GM15510 (cell line): Measurements from ENCODE around the gene VAMP7.

Experiments used
- POLR2A ChIP-seq: IDR thresholded peaks from 3 replicates; pipeline ENCODE4 v1.6.1; 2011; ENCODE audit warnings: borderline replicate concordance; ENCODE audit not compliant: insufficient read length; ENCODE audit errors: extremely low read depth

VAMP7 gene

DNA sequence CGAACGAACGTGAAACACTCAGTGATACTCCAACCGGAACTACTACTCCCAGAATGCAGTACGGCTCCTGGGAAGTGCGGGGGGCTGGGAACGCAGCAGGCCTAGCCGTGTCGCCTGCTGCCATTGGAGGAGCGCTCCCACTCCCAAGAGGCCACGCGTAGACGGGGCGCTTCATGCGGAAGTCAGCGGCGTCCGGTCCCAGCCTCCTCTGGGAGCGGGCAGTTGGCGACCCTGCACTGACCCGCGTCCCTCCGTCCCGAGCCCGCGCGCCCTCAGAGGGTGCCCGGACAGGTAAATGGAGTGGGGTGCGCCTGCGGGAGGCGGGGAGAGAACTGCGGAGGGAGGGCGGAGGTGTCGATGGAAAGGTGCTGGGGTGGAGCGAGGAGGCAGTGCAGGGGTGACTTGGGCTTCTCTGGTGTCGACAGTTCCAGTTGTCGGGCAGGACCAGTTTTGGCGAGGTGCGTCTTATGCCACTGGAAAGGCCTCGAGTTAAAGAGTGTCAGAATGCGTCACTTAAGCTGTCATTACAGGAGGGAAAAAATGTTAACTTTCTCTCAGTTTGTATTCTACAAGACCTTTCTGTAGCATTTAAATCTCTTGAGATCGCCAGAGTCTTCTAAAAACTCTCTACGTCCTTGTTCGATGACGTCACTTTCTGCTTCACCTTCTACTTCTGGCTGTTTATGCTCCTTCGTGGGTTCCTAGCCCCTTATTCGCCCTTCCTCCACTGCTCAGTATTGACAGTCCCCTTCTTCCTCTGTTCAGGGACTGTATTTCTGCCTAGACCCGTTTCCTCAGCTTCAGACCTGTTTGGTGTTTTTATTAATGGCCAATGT is at the start of gene VAMP7:
TSS of gene VAMP7 (plus strand) at position 188 of the 836 bp plus-strand sequence. CDS start 8,122 bp downstream, outside the sequence.
- peak; percentile 78 for TF ChIP-seq POLR2A

- TF ChIP-seq POLR2A: no peak
These were observed 39.9 kb upstream of the VAMP7 start for GRCh38 chrX:155841232-155841631.

DNA sequence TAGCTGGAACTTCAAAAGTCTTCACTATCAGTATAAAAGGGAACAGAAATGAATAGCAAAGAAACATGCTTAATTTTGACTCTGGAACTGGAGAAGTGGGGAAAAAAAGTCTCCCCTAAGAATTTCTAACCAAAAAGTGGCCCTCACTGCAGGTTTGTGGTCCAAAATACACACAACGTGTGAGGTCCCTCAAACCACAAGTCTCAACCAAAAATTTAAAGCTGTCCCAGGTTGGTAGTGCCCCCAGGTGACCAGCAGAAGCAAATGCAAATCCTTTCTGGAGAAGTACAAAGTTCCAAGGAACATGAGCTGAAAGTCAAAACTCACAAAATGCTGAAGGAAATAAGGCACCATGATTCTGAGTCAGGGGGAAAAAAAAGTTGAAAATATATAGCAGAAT is 23.6 kb upstream of the VAMP7 start:
- no peak for TF ChIP-seq POLR2A

GRCh38 chrX:155864655-155865054 is 16.5 kb upstream of the VAMP7 start:
- no peak for TF ChIP-seq POLR2A

DNA sequence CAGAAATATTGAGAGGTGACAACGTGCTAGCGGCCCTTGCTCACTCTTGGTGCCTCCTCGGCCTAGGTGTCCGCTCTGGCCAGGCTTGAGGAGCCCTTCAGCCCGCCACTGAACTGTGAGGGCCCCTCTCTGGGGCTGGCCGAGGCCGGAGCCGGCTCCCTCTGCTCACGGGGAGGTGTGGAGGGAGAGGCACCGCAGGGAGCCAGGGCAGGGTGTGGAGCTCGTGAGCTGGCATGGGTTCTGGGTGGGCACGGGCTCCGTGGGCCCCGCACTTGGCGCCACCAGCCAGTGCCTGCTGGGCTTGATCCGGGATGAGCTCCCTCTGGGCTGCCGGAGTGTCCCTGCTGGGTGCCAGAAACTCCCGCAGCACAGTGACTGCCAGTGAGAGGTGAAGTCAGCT is 16.0 kb upstream of the VAMP7 start:
- TF ChIP-seq POLR2A: no peak

- no peak for TF ChIP-seq POLR2A
These were observed 13.3 kb upstream of the VAMP7 start for GRCh38 chrX:155867821-155868220.

DNA sequence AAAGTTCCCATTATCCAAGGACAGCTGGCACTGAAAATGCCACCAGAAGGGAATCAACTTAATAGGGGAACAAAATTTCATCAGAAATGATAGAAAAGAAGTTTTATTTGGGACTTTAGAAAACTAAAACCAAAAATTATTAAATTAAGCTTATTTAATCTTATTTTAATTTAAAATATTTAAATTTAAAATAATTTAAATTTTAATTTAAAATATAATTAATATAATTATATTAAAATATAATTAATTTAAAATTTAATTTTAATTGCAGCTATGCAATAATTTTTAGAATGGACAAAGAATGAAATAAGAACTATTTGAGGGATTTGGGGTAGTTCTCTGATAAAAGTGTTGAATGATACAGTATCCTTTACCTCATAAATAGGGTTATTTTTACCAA is 10.2 kb upstream of the VAMP7 start:
- TF ChIP-seq POLR2A: no peak

DNA sequence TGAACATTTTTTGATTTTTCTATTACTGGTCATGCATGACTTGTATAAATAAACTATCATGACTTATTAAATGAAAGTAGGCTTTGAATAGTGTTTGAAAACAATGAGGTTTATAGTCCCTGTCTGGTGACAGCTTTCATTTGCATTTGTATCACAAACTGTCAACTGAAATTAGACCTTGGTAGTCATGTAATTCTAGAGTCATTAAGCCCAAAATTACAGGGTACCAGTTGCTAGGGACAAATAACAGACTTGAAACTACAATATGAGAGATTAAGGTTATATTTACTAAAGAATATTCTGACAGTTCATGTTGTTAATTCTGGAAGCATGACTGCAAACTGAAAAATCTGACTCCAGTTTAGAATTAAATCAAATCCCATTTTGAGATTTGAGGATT is 9.2 kb upstream of the VAMP7 start:
- no peak for TF ChIP-seq POLR2A

GRCh38 chrX:155873188-155873587 is 8.0 kb upstream of the VAMP7 start:
- no peak for TF ChIP-seq POLR2A

- TF ChIP-seq POLR2A: no peak
These were observed 6.4 kb upstream of the VAMP7 start for GRCh38 chrX:155874571-155875244.

DNA sequence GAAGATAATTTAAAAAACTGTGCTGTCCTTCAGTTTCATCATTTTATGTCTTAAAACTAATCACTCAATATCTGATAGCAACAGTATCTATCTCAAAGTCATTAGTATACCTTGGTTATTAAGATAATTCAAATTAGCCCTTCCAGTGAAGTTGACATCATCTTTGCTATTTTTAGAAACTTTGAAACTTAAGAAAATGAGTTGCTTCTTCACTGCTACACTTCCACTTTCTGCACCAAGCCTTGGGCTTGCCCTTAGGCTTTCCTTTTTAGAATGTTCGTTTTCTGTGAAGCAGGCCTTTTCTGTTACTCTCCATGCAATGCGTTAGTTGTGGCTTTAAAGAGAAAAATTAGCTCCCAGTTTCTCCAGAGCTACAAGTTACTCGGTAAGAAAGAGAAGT is 4.4 kb upstream of the VAMP7 start:
- no peak for TF ChIP-seq POLR2A

GRCh38 chrX:155877288-155877687 is 3.9 kb upstream of the VAMP7 start:
- TF ChIP-seq POLR2A: no peak

DNA sequence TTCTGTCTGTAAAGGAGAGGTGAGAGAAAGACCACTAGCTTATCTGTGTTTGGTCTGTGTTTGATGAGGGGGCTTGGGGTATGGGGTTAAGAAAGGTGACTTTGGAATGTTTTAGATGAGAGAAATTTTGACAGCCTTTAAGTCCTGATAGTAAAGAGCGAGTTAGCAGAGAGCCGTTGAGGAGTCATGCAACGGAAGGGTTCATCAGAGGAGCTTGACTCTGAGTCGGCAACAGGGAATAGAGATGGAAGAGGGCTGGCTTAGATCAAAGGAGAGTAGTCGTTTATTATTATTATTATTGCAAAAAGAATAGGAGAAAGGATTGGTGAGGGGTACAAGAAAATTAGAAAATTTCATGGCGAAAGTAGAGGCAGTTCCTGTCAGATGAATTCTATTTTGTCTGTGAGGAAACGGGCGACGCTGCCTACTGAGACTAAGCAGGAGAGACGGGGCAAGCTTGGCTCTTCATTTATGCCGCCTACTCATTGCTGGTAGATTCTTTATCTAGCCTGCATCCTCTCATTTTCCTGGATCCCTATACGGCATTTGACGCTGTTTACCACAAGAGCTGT is 473 bp upstream of the VAMP7 start:
- TF ChIP-seq POLR2A: no peak

GRCh38 chrX:155886409-155886808 is 5.3 kb downstream of the VAMP7 start:
- no peak for TF ChIP-seq POLR2A

- TF ChIP-seq POLR2A: no peak
These were observed 7.0 kb downstream of the VAMP7 start for GRCh38 chrX:155888139-155888538.
